GM12875 (cell line): Measurements from ENCODE around the gene TJAP1.

Experiments
- H3K4me3 ChIP-seq: one replicate; pipeline ENCODE4 v1.5.1; 2011; ENCODE audit warnings: low read depth, low read length, control low read depth
- CTCF ChIP-seq: IDR thresholded peaks from 2 replicates; pipeline ENCODE4 v1.5.1; 2011; ENCODE audit warnings: low read depth, mild to moderate bottlenecking, control low read depth, inconsistent platforms, low read length, moderate library complexity, borderline replicate concordance; ENCODE audit not compliant: insufficient read depth

TJAP1 gene

GRCh38 chr6:43517505-43518357, 40.4 kb downstream of the TJAP1 start:
- no peak for TF ChIP-seq CTCF
- H3K4me3 ChIP-seq: peak overlapping the region; percentile 70

- H3K4me3 ChIP-seq: no peak overlapping the region
- TF ChIP-seq CTCF: no peak
Observed at GRCh38 chr6:43520097-43520496, 42.7 kb downstream of the TJAP1 start.

GRCh38 chr6:43521836-43522235, 44.5 kb downstream of the TJAP1 start:
- no peak overlapping the region for H3K4me3 ChIP-seq
- TF ChIP-seq CTCF: no peak

GRCh38 chr6:43522547-43523261, 45.3 kb downstream of the TJAP1 start:
- H3K4me3 ChIP-seq: no peak overlapping the region
- TF ChIP-seq CTCF: no peak

- H3K4me3 ChIP-seq: no peak overlapping the region
- no peak for TF ChIP-seq CTCF
Observed at GRCh38 chr6:43523284-43523683, 45.9 kb downstream of the TJAP1 start.

GRCh38 chr6:43524483-43524961, 47.2 kb downstream of the TJAP1 start:
- H3K4me3 ChIP-seq: no peak overlapping the region
- TF ChIP-seq CTCF: no peak
